H7 (cell line): ENCODE results near the gene DTD1. TPM values are rescaled to one million over a fixed set of nuclear protein-coding genes. Genes with fewer than 3 reads are reported as not detected.

ENCODE experiments used
- DNase-seq: peaks from one replicate; pipeline ENCODE4 v3.0.0; 2012
- H3K27me3 ChIP-seq: 2 replicates; pipeline ENCODE4 v1.6.0; 2011; ENCODE audit warnings: mild to moderate bottlenecking, low read length; ENCODE audit not compliant: control insufficient read depth, insufficient read depth
- H3K36me3 ChIP-seq: replicated peaks from 2 replicates; pipeline ENCODE4 v1.5.1; 2011; ENCODE audit warnings: low read length; ENCODE audit not compliant: control insufficient read depth, insufficient read depth
- H3K4me3 ChIP-seq: 2 replicates; pipeline ENCODE4 v1.5.1; 2011; ENCODE audit warnings: low read depth, mild to moderate bottlenecking, control low read depth, low read length, moderate library complexity; ENCODE audit not compliant: insufficient read depth
- total RNA-seq: library from RNA; depleted of rRNA; stranded (reverse); fragments of >200 nt; shearing (Covaris generic); gene quantifications from 2 replicates; pipeline ENCODE4 v1.2.3, GENCODE V29; 2014

The DTD1 gene
- total RNA-seq, 1 experiment from 2014 or later = 54.8 TPM

- Histone ChIP-seq H3K27me3 (no peaks in the 10 kb centered on the region), H3K4me3 (no peak overlapping the region), H3K36me3 (no peaks in the 10 kb centered on the region)
- DNase-seq = no peak
These were observed 77.3 kb downstream of the DTD1 start for GRCh38 chr20:18665135-18665534.

GRCh38 chr20:18666803-18667415 is 79.1 kb downstream of the DTD1 start:
- DNase-seq = no peak
- no peak overlapping the region for H3K4me3 ChIP-seq

GRCh38 chr20:18669241-18670019 is 81.6 kb downstream of the DTD1 start:
- H3K36me3 ChIP-seq = no peaks in the 10 kb centered on the region
- no peak for DNase-seq
- no peak overlapping the region for H3K4me3 ChIP-seq
- H3K27me3 ChIP-seq = no peaks in the 10 kb centered on the region

More at GRCh38 chr20:18666803-18667415, 79.1 kb downstream of the DTD1 start:
- Histone ChIP-seq H3K27me3 (no peaks in the 10 kb centered on the region), H3K36me3 (no peaks in the 10 kb centered on the region)

GRCh38 chr20:18671203-18671710 is 83.4 kb downstream of the DTD1 start:
- DNase-seq = no peak
- no peak overlapping the region for H3K4me3 ChIP-seq
- no peaks in the 10 kb centered on the region for H3K36me3 ChIP-seq
- H3K27me3 ChIP-seq = no peaks in the 10 kb centered on the region

- no peak for DNase-seq
- Histone ChIP-seq H3K4me3 (no peak overlapping the region), H3K36me3 (no peaks in the 10 kb centered on the region), H3K27me3 (no peaks in the 10 kb centered on the region)
These were observed 85.0 kb downstream of the DTD1 start for GRCh38 chr20:18672834-18673233.

GRCh38 chr20:18676396-18676795 is 88.5 kb downstream of the DTD1 start:
- no peak for DNase-seq
- Histone ChIP-seq H3K4me3 (no peak overlapping the region), H3K36me3 (no peaks in the 10 kb centered on the region), H3K27me3 (no peaks in the 10 kb centered on the region)

- H3K27me3 ChIP-seq = no peaks in the 10 kb centered on the region
- DNase-seq = no peak
- no peak overlapping the region for H3K4me3 ChIP-seq
- no peaks in the 10 kb centered on the region for H3K36me3 ChIP-seq
These were observed 89.3 kb downstream of the DTD1 start for GRCh38 chr20:18677126-18677525.

GRCh38 chr20:18678549-18679419 is 90.9 kb downstream of the DTD1 start:
- Histone ChIP-seq H3K36me3 (no peaks in the 10 kb centered on the region), H3K4me3 (no peak overlapping the region), H3K27me3 (no peaks in the 10 kb centered on the region)
- DNase-seq = no peak

- no peaks in the 10 kb centered on the region for H3K27me3 ChIP-seq
- no peaks in the 10 kb centered on the region for H3K36me3 ChIP-seq
- H3K4me3 ChIP-seq = no peak overlapping the region
- DNase-seq = peak; percentile 49
These were observed 96.0 kb downstream of the DTD1 start for GRCh38 chr20:18683839-18684238.

GRCh38 chr20:18684775-18685174 is 96.9 kb downstream of the DTD1 start:
- no peak overlapping the region for H3K4me3 ChIP-seq
- no peaks in the 10 kb centered on the region for H3K27me3 ChIP-seq
- no peaks in the 10 kb centered on the region for H3K36me3 ChIP-seq
- no peak for DNase-seq

- DNase-seq = no peak
- H3K4me3 ChIP-seq = no peak overlapping the region
- H3K27me3 ChIP-seq = no peaks in the 10 kb centered on the region
- no peaks in the 10 kb centered on the region for H3K36me3 ChIP-seq
These were observed 97.6 kb downstream of the DTD1 start for GRCh38 chr20:18685406-18685805.

GRCh38 chr20:18686696-18687095 is 98.8 kb downstream of the DTD1 start:
- Histone ChIP-seq H3K4me3 (no peak overlapping the region), H3K27me3 (no peaks in the 10 kb centered on the region), H3K36me3 (no peaks in the 10 kb centered on the region)
- no peak for DNase-seq

GRCh38 chr20:18688676-18689075 is 100.8 kb downstream of the DTD1 start:
- no peaks in the 10 kb centered on the region for H3K27me3 ChIP-seq
- no peak for DNase-seq

GRCh38 chr20:18689557-18689956 is 101.7 kb downstream of the DTD1 start:
- Histone ChIP-seq H3K36me3 (no peaks in the 10 kb centered on the region), H3K4me3 (no peak overlapping the region), H3K27me3 (no peaks in the 10 kb centered on the region)
- DNase-seq = no peak

More at GRCh38 chr20:18688676-18689075, 100.8 kb downstream of the DTD1 start:
- H3K4me3 ChIP-seq = no peak overlapping the region
- no peaks in the 10 kb centered on the region for H3K36me3 ChIP-seq
